VCaP (cell line): ENCODE measurements around the gene GPR137.

Experiments used
- H3K27ac ChIP-seq: fragments of 450-650 bp; 2 replicates; pipeline ENCODE4 v1.5.1; 2017
- TF ChIP-seq, protein P1 (sequence below): fragments of 450-650 bp; conservative IDR thresholded peaks from 2 replicates; pipeline ENCODE4 v1.5.1; 2017; ENCODE audit warnings: mild to moderate bottlenecking, moderate library complexity

Gene GPR137

DNA sequence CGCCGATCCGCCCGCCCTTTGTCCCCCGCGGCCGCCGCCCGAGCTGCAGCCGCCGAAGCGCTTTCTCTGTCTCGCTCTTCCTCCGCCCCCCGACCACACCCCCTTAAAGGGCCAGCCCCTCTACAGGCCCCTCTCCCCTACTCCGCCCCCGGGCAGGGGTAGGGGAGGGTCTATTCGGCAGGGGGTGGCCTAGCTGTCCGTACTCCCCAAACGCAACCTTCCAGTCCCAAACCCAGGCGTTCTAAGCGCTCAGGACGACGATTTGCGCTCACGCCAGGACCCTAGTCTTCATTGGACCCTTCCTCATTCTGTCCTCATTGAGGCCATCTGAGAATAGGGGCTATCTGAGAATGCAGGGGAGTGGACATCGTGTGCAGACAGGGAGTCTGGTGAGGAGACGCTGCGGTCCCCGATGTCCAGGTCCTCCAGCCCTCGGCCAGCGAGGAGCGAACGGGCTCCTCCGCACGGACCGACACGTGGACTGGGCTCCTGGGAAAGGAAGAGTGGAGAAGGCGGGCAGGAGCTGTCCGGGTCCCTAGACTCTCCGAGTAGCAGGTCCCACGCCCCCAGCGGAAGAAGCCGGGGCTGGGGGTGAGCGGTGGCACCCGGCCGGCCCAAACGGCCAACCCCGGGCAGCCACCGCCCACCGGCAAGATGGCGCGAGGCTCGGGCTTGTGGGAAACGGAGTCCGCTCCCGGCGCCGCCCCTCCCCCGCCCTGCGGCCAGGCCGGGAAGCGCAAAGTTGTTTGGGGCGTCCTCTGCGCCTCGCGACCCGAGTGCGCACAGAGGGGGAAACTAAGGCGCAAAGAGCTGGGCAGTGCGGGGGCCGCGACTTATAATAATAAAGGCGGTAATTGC is 38.5 kb upstream of the GPR137 start, which contains the start of gene PPP1R14B:
Gene PPP1R14B, minus strand, starts transcription at position 73 of the 858 bp plus-strand sequence. CDS start 270 bp downstream, outside the sequence.
- H3K27ac ChIP-seq, result peak within 1 kb of the TSS; percentile 95
- TF ChIP-seq, protein P1, sequence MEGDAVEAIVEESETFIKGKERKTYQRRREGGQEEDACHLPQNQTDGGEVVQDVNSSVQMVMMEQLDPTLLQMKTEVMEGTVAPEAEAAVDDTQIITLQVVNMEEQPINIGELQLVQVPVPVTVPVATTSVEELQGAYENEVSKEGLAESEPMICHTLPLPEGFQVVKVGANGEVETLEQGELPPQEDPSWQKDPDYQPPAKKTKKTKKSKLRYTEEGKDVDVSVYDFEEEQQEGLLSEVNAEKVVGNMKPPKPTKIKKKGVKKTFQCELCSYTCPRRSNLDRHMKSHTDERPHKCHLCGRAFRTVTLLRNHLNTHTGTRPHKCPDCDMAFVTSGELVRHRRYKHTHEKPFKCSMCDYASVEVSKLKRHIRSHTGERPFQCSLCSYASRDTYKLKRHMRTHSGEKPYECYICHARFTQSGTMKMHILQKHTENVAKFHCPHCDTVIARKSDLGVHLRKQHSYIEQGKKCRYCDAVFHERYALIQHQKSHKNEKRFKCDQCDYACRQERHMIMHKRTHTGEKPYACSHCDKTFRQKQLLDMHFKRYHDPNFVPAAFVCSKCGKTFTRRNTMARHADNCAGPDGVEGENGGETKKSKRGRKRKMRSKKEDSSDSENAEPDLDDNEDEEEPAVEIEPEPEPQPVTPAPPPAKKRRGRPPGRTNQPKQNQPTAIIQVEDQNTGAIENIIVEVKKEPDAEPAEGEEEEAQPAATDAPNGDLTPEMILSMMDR, result peak; percentile 70

DNA sequence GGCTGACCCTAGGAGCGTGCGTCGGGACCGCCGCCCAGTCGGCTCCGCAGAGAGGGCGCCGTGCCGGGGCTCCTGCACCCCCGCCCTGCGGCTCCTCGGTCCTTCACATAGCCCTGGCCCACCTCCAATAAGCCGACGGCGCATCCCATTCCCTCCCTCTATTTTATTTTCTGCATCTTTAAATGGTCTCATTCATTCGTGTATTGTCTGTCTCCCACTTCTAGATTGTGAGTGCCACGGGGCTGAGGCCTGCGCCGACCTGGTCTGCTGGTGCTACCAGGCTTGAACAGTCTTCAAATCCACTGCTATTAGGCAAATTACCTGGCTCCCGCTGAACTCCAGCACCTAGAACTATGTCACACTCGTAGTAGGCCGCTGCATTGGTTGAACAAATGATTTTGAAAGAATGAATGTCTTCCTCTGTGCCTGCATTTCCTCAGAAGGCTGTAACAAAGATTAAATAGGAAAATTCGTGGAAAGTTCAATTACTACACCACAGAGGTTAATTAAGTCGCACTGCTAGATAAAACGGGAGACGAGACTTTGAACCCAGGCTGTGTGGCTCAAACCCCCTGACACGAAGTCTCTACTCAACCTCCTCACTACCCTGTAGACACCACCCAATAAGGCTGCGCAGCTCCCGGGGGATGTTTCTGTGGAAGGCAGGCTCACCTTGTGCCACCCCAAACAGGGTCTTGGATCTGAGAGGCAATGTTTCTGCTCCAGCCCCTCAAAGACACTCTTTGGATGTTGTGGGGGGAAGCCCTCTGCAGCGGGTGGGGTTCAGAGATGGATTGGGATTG is 37.7 kb upstream of the GPR137 start:
- TF ChIP-seq, protein P1, result no peak
- H3K27ac ChIP-seq, result peak overlapping the region; percentile 95

GRCh38 chr11:64248578-64248977 is 37.1 kb upstream of the GPR137 start:
- TF ChIP-seq, protein P1, result no peak
- peak overlapping the region; percentile 95; the same call in 1 of the 2 replicates for H3K27ac ChIP-seq

- H3K27ac ChIP-seq, result peak overlapping the region; percentile 95; the same call in 1 of the 2 replicates
- TF ChIP-seq, protein P1, result no peak
Measured at GRCh38 chr11:64249038-64249437, 36.6 kb upstream of the GPR137 start.

- peak overlapping the region; percentile 89; the same call in 1 of the 2 replicates for H3K27ac ChIP-seq
- TF ChIP-seq, protein P1, result no peak
Measured at GRCh38 chr11:64249563-64250414, 35.9 kb upstream of the GPR137 start.

- peak overlapping the region; percentile 89 for H3K27ac ChIP-seq
- TF ChIP-seq, protein P1, result no peak
Measured at GRCh38 chr11:64250415-64251015, 35.1 kb upstream of the GPR137 start.
